NT2/D1 (cell line): ENCODE results near the gene NPC1.

ENCODE experiments used
- DNase-seq: peaks from one replicate; pipeline ENCODE4 v3.0.0-alpha.2; 2011; ENCODE audit warnings: low read depth, low spot score
- H3K27me3 ChIP-seq: 2 replicates; pipeline ENCODE4 v1.6.0; 2011; ENCODE audit warnings: mild to moderate bottlenecking; ENCODE audit not compliant: insufficient read length, insufficient read depth
- H3K36me3 ChIP-seq: 2 replicates; pipeline ENCODE4 v1.6.1; 2011; ENCODE audit warnings: mild to moderate bottlenecking, low read length, mixed read lengths; ENCODE audit not compliant: insufficient read depth, insufficient read length
- H3K4me1 ChIP-seq: 2 replicates; pipeline ENCODE4 v1.5.1; 2011; ENCODE audit not compliant: insufficient read depth, insufficient read length
- H3K4me3 ChIP-seq: 2 replicates; pipeline ENCODE4 v1.5.1; 2011; ENCODE audit warnings: low read depth; ENCODE audit not compliant: insufficient read length
- H3K9ac ChIP-seq: 2 replicates; pipeline ENCODE4 v1.6.0; 2011; ENCODE audit warnings: low read depth; ENCODE audit not compliant: insufficient read length
- H3K9me3 ChIP-seq: 2 replicates; pipeline ENCODE4 v1.5.1; 2011; ENCODE audit warnings: mild to moderate bottlenecking, low read length; ENCODE audit not compliant: insufficient read depth
- SUZ12 ChIP-seq: IDR thresholded peaks from 2 replicates; pipeline ENCODE4 v1.6.1; 2011; ENCODE audit not compliant: insufficient read length, insufficient read depth; ENCODE audit errors: extremely low read depth
- YY1 ChIP-seq: IDR thresholded peaks from 2 replicates; pipeline ENCODE4 v1.6.1; 2011; ENCODE audit not compliant: insufficient read length, insufficient read depth
- ZNF274 ChIP-seq: IDR thresholded peaks from 2 replicates; pipeline ENCODE4 v1.6.1; 2011; ENCODE audit warnings: mild to moderate bottlenecking, low read depth, low read length

Gene NPC1

DNA sequence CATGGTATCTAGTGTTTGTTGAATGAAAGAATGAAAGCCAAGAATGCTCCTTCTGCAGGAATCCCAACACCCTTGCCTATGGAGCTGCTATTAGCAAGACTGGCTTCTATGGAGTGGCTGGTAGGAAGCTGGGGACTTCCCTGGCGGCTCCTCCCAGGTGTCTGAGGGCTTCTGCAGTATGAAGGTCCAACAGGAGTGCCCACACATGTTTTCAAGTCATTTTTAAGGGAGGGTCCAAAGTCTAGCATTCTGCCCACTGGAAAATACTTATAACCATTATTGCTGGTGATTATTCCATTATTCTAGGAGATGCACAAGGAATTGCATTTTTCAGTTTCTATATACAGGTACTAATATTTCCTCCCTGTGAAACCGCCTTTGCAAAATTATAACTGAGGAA lies 21.9 kb upstream of the NPC1 start:
- Histone ChIP-seq H3K9me3 (no peaks in the 10 kb centered on the region), H3K27me3 (no peaks in the 10 kb centered on the region), H3K4me1 (no peaks in the 10 kb centered on the region), H3K4me3 (no peak overlapping the region), H3K9ac (no peak overlapping the region), H3K36me3 (no peaks in the 10 kb centered on the region)
- DNase-seq: no peak
- TF ChIP-seq ZNF274 (no peak), SUZ12 (no peak), YY1 (no peak)

DNA sequence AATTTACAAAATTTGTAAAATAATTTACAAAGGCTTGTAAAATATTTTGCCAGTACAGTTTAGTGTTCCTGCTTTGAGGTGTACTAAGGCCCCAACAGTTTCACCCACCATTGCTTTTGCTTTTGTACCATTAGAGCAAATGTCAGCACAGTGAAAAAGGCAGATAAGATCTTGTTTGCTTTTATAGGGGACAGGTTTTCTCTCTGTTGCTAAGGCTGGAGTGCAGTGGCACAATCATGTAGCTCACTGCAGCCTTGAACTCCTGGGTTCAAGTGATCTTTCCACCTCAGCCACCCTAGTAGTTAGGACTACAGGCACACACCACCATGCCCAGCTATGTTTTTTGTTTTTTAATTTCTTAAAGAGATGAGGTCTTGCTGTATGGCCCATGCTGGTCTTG lies 19.6 kb upstream of the NPC1 start:
- TF ChIP-seq SUZ12: no peak
- TF ChIP-seq ZNF274: no peak
- TF ChIP-seq YY1: no peak
- DNase-seq: no peak
- Histone ChIP-seq H3K27me3 (no peaks in the 10 kb centered on the region), H3K36me3 (no peaks in the 10 kb centered on the region), H3K4me3 (no peak overlapping the region), H3K4me1 (no peaks in the 10 kb centered on the region), H3K9ac (no peak overlapping the region), H3K9me3 (no peaks in the 10 kb centered on the region)

DNA sequence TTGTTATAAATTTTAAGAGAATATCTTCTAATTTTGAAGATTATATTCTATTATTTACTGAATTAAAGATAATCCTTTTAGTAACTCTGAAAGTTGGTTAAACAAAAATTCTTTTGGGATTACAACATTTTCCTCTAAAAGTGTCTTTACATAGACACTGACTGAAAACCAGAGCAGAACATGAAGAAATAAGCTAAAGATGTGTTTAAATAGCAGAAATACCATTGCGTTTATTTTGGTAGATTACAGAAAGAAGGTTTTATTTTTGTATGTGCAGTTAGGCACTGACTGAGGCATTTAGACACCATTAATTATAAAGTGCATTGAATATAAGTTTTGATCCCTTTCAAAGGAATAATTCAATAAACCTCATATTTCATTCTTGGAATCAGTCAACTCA lies 13.5 kb upstream of the NPC1 start:
- no peak overlapping the region for H3K4me3 ChIP-seq

DNA sequence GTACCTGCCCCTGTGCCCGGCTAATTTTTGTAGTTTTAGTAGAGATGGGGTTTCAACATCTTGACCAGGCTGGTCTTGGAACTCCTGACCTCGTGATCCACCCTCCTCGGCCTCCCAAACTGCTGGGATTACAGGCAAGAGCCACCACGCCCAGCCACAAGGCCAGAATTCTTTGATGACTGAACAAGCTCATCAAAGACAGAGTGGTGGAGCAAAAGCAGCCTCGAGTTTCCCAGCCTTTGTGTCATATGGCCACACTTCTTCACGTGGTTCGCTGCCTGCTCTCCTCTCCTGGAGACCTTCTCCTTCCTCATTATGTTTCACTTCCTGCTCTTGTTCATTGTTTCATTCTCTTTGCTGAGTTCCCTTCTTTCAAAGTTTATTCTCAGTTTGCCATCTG lies 9.9 kb upstream of the NPC1 start:
- Histone ChIP-seq H3K36me3 (no peaks in the 10 kb centered on the region), H3K4me3 (no peak overlapping the region), H3K4me1 (no peaks in the 10 kb centered on the region), H3K9me3 (no peaks in the 10 kb centered on the region), H3K27me3 (no peaks in the 10 kb centered on the region), H3K9ac (no peak overlapping the region)
- no peak for DNase-seq
- TF ChIP-seq ZNF274: no peak
- TF ChIP-seq SUZ12: no peak
- TF ChIP-seq YY1: no peak

More for the DNA sequence above, 13.5 kb upstream of the NPC1 start:
- no peaks in the 10 kb centered on the region for H3K4me1 ChIP-seq
- no peaks in the 10 kb centered on the region for H3K27me3 ChIP-seq
- DNase-seq: no peak
- TF ChIP-seq YY1 (no peak), SUZ12 (no peak), ZNF274 (no peak)
- no peak overlapping the region for H3K9ac ChIP-seq
- H3K9me3 ChIP-seq: no peaks in the 10 kb centered on the region
- no peaks in the 10 kb centered on the region for H3K36me3 ChIP-seq

DNA sequence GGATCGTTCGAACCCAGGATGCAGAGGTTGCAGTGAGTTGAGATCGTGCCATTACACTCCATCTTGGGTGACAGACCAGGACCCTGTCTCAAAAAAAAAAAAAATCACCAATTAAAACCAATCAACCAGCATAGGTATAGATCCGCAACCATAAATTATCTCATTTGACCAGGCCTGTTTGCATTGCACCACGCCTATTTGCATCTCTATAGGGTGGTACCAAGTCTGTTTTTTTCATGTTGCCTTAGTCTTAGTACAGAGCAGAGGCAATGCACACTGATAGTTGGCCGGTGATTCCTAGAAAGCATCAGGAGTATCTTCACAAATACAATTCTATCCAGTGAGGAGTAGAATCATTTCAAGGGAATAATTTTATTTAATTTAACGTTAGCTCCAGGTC lies 9.3 kb upstream of the NPC1 start:
- no peaks in the 10 kb centered on the region for H3K36me3 ChIP-seq
- no peaks in the 10 kb centered on the region for H3K27me3 ChIP-seq
- TF ChIP-seq YY1 (no peak), ZNF274 (no peak), SUZ12 (no peak)
- H3K4me1 ChIP-seq: no peaks in the 10 kb centered on the region
- no peaks in the 10 kb centered on the region for H3K9me3 ChIP-seq
- no peak for DNase-seq
- no peak overlapping the region for H3K4me3 ChIP-seq
- no peak overlapping the region for H3K9ac ChIP-seq

DNA sequence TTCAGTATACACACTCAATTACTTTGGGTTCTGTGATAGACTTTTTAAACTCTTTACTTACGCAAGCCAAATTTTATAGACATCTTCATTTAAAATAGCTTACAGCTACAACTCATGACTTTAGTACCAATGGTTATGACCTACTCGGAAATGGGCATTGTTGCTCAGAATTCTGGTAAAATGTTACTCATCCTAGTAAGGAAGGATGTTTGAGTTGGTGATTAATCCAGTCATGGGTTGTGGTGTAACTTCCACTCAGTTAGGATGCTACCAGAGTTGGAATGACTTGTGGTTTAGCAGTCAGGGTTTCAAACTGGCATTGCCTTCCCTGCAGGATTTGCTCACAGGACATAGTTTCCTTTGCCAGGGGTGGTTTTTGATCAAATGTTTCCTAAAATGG lies 7.4 kb upstream of the NPC1 start:
- no peaks in the 10 kb centered on the region for H3K4me1 ChIP-seq
- no peaks in the 10 kb centered on the region for H3K27me3 ChIP-seq
- no peak overlapping the region for H3K4me3 ChIP-seq
- H3K9ac ChIP-seq: no peak overlapping the region
- H3K36me3 ChIP-seq: no peaks in the 10 kb centered on the region
- H3K9me3 ChIP-seq: no peaks in the 10 kb centered on the region
- no peak for DNase-seq
- TF ChIP-seq SUZ12 (no peak), YY1 (no peak), ZNF274 (no peak)

DNA sequence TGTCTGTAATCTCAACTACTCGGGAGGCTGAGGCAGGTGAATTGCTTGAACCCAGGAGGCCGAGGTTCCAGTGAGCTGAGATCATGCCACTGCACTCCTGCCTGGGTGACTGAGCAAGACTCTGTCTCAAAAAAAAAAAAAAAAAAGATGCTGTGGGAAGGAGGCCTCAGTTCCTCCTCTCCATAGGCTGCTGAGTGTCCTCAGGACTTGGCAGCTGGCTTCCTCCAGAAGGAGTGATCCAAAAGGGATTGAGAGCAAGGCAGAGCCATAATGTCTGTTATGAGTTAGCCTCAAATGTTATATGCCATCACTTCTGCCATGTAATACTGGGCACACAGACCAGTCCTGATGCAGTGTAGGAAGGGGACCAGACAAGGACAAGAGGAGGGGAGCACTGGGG lies 6.6 kb upstream of the NPC1 start:
- TF ChIP-seq ZNF274 (no peak), YY1 (no peak), SUZ12 (no peak)
- no peaks in the 10 kb centered on the region for H3K27me3 ChIP-seq
- H3K9me3 ChIP-seq: no peaks in the 10 kb centered on the region
- H3K9ac ChIP-seq: no peak overlapping the region
- H3K4me1 ChIP-seq: no peaks in the 10 kb centered on the region
- H3K4me3 ChIP-seq: no peak overlapping the region
- H3K36me3 ChIP-seq: no peaks in the 10 kb centered on the region
- DNase-seq: no peak

DNA sequence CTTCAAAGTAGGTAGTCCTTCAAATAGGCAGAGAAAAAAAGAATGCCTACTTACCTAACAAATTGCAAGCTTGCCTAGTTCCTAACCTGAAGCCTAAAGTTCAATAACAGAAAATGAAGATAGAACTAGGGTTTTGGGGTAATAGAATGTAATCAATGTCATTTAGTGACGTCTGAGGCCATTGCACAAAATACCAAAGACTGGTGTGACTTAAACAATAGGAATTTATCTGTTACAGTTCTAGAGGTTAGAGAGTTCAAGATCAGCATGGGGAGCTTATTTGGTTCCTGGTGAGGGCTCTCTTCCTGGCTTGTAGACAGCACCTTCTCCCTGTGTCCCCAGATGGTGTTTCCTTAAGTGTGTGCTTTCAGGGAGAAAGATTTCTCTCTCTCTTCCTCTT lies 4.7 kb upstream of the NPC1 start:
- Histone ChIP-seq H3K4me3 (no peak overlapping the region), H3K36me3 (no peaks in the 10 kb centered on the region), H3K9ac (no peak overlapping the region), H3K4me1 (no peaks in the 10 kb centered on the region), H3K9me3 (no peaks in the 10 kb centered on the region), H3K27me3 (no peaks in the 10 kb centered on the region)
- TF ChIP-seq ZNF274: no peak
- TF ChIP-seq YY1: no peak
- no peak for TF ChIP-seq SUZ12
- no peak for DNase-seq
